ENCODE measurements around the gene TPSG1.
"Not testable (repeated sequence)": the region's sequence is repeated elsewhere in the genome, so short reads cannot be mapped to it uniquely, and the experiment has no call there.

Gene TPSG1

GRCh38 chr16:1202274-1202673, 22.8 kb downstream of the TPSG1 start:
- no peak for DNase-seq (ENCODE audit: low spot score)
- TF ChIP-seq CTCF (IDR thresholded peaks at IDR 0.05; ENCODE audit: extremely low read depth, missing control alignments) = no peak

GRCh38 chr16:1201444-1201843, 23.6 kb downstream of the TPSG1 start:
- DNase-seq (ENCODE audit: low spot score) = no peak
- TF ChIP-seq CTCF (IDR thresholded peaks at IDR 0.05; ENCODE audit: extremely low read depth, missing control alignments) = no peak

- DNase-seq (ENCODE audit: low spot score) = no peak
- TF ChIP-seq CTCF (IDR thresholded peaks at IDR 0.05; ENCODE audit: extremely low read depth, missing control alignments) = no peak
Observed at GRCh38 chr16:1200014-1200627, 24.9 kb downstream of the TPSG1 start.

GRCh38 chr16:1199347-1200013, 25.6 kb downstream of the TPSG1 start:
- TF ChIP-seq CTCF (IDR thresholded peaks at IDR 0.05; ENCODE audit: extremely low read depth, missing control alignments) = no peak
- DNase-seq (ENCODE audit: low spot score) = no peak

GRCh38 chr16:1198671-1199346, 26.3 kb downstream of the TPSG1 start:
- DNase-seq (ENCODE audit: low spot score) = not testable (repeated sequence)

- TF ChIP-seq CTCF (IDR thresholded peaks at IDR 0.05; ENCODE audit: extremely low read depth, missing control alignments) = no peak
- DNase-seq (ENCODE audit: low spot score) = no peak
Observed at GRCh38 chr16:1198194-1198593, 26.9 kb downstream of the TPSG1 start.

GRCh38 chr16:1197237-1197866, 27.7 kb downstream of the TPSG1 start:
- no peak for DNase-seq (ENCODE audit: low spot score)
- no peak for TF ChIP-seq CTCF (IDR thresholded peaks at IDR 0.05; ENCODE audit: extremely low read depth, missing control alignments)

All from GM20000 (cell line).